Testis (tissue), 2 donors: ENCODE results near the gene JSRP1.

Source experiments
- POLR2A ChIP-seq: fragments of 450-650 bp; IDR thresholded peaks from one replicate; pipeline ENCODE4 v1.6.1; 2017; ENCODE audit warnings: antibody characterized with exemption, mild to moderate bottlenecking, moderate library complexity
- TF ChIP-seq, protein P1 (sequence below), 3 experiments: fragments of 450-650 bp in 2 of 3; fragments of 200-600 bp in 1 of 3; sonication (generic) in 1 of 3; IDR thresholded peaks; one replicate each; pipeline ENCODE4 v1.5.1; 2016 to 2019; ENCODE audit warnings: antibody characterized with exemption in 3 of 3, mild to moderate bottlenecking in 2 of 3, moderate library complexity in 1 of 3

GRCh38 chr19:2282862-2283237 is 26.6 kb upstream of the JSRP1 start:
- TF ChIP-seq, protein P1, sequence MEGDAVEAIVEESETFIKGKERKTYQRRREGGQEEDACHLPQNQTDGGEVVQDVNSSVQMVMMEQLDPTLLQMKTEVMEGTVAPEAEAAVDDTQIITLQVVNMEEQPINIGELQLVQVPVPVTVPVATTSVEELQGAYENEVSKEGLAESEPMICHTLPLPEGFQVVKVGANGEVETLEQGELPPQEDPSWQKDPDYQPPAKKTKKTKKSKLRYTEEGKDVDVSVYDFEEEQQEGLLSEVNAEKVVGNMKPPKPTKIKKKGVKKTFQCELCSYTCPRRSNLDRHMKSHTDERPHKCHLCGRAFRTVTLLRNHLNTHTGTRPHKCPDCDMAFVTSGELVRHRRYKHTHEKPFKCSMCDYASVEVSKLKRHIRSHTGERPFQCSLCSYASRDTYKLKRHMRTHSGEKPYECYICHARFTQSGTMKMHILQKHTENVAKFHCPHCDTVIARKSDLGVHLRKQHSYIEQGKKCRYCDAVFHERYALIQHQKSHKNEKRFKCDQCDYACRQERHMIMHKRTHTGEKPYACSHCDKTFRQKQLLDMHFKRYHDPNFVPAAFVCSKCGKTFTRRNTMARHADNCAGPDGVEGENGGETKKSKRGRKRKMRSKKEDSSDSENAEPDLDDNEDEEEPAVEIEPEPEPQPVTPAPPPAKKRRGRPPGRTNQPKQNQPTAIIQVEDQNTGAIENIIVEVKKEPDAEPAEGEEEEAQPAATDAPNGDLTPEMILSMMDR (IDR thresholded peaks at IDR 0.05) = no peak
- TF ChIP-seq POLR2A = no peak
